Mammary epithelial cell (primary cell): ENCODE results near the gene TRIM66.

ENCODE experiments used
- CTCF ChIP-seq, 2 donors: IDR thresholded peaks in 1 of 2; conservative IDR thresholded peaks in 1 of 2; 2 replicates each; pipeline ENCODE4 v1.5.1; 2011 to 2012; ENCODE audit warnings: inconsistent platforms in 2 of 2, low read length in 2 of 2, mild to moderate bottlenecking in 2 of 2, control low read depth in 1 of 2, low read depth in 1 of 2; ENCODE audit not compliant: insufficient read depth in 1 of 2; ENCODE audit errors: extremely low read depth in 1 of 2
- EZH2 ChIP-seq: IDR thresholded peaks from 2 replicates; pipeline ENCODE4 v1.6.1; 2012; ENCODE audit warnings: low read length, inconsistent platforms, borderline replicate concordance

- TF ChIP-seq CTCF (conservative IDR thresholded peaks at IDR 0.05 in 1 of 2, IDR thresholded peaks at IDR 0.05 in 1 of 2; ENCODE audit: extremely low read depth in 1 of 2, insufficient read depth in 1 of 2, low read depth in 1 of 2, low read length in 2 of 2) (no peak), EZH2 (no peak)
These were observed 2.3 kb upstream of the TRIM66 start for GRCh38 chr11:8684600-8685290.
